Endometrial microvascular endothelial cells (primary cell): ENCODE results near the gene PPP4R4. TPM values are rescaled to one million over a fixed set of nuclear protein-coding genes. Genes with fewer than 3 reads are reported as not detected.
"Not testable (repeated sequence)": the region's sequence is repeated elsewhere in the genome, so short reads cannot be mapped to it uniquely, and the experiment has no call there.

ENCODE experiments used
- in situ Hi-C: cut with HindIII; loops from 2 replicates; pipeline ENCODE4 v1.10.0; 2017; ENCODE audit warnings: low sequenced_read_pairs, low pct_unique_long_range_greater_than_20kb; ENCODE audit errors: inconsistent ontology term
- total RNA-seq: library from RNA; depleted of rRNA; stranded (reverse); fragments of >200 nt; gene quantifications from one replicate; pipeline ENCODE4 v1.2.3, GENCODE V29; 2015; ENCODE audit errors: inconsistent ontology term

Gene PPP4R4
- total RNA-seq, 1 donor from 2014 or later, result not detected

DNA sequence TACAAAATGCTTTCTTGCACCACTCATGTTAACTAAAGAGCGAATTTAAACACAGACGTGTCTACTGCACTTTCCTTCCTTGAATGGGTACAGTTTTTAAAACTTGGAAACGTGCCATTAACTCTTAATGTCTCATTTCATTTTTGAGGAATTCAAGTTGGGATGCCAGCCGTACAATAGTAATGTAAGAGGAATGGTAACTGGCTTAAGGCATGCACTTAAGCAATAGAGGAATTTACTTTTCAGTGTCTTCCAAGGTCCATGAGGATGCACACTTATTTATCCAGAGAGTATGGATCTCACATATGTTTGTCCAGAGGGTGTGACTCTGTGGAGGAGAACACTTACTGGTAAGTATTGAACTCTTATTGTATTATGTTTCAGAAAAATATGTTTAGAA lies 52.9 kb downstream of the PPP4R4 start:
- in situ Hi-C loops, result no loop called here

DNA sequence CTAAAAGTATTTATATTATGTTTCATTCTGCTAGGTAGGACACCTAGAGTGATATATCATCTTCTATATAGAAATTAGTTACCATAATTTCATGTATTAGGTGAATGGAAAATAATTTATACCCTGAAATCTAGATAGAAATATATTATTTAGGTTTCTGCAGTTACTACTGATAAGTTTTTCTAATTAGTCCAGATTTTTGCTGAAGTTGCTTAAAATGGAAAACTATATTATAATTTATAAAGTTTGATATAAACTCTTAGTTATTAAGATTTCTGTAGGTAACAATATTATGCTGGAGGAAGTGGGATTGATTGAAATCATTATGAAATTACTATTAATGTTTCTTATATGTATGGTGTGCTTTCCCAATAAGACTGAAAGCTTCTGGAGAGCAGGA lies 62.9 kb downstream of the PPP4R4 start:
- in situ Hi-C loops, result no loop called here

DNA sequence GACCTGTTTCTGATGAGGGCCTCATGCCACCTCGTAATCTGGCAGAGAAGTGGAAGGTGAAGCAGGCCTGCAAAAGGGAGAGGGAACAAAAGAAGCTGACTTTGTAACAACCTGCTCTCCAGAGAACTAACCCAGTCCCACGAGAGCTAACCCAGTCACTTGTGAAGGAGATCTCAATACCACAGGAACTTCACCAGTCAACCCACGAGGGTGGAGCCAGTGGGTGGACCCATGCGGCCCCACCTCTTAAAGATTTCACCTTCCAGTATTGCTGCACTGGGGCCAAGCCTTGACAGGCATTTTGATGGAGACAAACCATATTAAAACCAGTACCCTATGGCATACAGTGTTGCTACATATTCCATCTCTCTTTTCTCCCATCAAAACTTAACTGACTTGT lies 63.9 kb downstream of the PPP4R4 start:
- in situ Hi-C loops, result no loop called here

DNA sequence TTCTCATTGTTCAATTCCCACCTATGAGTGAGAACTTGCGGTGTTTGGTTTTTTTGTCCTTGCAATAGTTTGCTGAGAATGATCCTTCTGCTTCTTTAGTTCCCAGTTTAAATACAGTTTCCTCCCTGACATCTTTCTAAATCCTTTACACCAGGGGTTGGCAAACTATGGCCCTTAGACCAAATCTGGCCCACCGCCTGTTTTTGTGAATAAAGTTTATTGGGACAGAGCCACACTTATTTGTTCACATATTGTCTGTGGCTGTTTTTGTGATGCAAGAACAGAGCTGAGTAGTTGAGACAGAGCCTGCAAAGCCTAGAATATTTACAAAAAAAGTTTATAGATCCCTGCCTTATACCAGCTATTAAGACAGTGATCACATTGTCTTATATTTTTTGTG lies 65.3 kb downstream of the PPP4R4 start:
- in situ Hi-C loops, result no loop called here

DNA sequence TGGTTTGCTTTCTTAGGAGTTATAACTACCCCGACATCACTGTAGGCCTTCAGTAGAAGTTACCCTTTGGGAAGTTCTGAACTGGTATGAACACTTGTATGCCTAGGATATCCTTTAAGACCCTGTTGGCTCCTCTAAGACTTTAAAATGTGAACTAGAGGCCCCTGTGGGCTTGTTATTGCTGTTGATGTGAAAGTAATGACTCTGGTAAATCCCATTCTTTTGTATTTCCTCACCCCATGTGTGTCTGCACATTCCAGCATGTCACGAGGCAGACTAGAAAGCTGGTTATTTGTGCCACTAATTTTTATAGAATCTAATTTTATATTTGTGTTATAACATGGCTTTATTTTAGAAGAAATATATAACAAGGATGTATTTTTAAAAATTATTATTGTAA lies 70.1 kb downstream of the PPP4R4 start:
- in situ Hi-C loops, result no loop called here

DNA sequence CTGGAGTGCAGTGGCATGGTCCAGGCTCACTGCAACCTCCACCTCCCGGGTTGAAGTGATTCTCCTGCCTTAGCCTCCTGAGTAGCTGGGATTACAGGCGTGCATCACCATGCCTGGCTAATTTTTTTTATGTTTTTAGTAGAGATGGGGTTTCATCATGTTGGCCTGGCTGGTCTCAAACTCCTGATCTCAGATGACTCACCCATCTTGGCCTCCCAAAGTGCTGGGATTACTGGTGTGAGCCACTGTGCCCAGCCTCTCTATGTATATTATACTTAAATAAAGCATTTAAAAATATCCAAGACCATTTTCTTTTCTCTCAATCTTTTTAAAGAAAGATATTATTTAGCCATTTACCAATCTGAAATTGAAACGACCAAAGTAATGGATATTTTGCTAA lies 90.1 kb downstream of the PPP4R4 start:
- in situ Hi-C loops, result not testable (repeated sequence)

DNA sequence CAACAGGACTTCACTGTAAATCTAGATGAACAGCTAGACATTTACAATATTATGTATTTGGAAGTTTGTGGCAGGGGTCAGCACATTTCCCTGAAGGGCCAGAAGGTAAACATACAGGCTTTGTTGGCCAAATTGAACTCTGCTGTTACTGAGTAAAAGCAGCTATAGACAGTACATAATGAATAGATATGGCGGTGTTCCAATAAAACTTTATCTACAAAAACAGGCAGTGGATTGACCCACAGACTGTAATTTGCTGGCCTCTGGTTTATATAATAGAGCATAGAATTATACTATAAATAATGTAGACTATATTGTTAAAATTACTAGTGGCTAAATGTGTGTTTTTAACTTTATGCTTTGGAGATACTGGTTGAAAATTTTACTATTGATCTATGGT lies 93.2 kb downstream of the PPP4R4 start:
- in situ Hi-C loops, result no loop called here

DNA sequence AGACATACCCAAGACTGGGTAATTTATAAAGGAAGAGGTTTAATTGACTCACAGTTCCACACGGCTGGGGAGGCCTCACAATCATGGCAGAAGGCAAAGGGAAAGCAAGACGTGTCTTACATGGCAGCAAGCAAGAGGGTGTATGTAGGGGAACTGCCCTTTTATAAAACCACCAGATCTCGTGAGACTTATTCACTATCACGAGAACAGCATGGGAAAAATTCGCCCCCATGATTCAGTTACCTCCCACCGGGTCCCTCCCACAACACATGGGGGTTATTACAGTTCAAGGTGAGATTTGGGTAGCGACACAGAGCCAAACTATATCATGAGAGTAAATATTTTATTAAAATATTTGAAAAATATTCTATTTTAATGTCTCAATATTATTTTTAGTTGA lies 94.5 kb downstream of the PPP4R4 start:
- in situ Hi-C loops, result not testable (repeated sequence)

DNA sequence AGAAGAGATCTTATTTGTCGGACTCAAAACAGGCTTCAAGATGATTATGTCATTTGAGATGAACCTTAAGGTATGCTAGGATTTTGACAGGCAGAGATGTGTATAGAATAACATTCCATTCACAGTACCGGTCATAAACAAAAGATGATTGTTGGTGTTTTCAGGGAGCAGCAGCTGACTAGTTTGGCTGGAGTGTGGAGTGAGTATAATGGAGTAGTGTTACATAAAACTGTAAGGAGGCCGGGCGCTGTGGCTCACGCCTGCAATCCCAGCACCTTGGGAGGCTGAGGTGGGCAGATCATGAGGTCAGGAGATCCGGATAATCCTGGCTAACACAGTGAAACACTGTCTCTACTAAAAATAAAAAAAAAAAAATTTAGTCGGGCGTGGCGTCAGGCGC lies 95.0 kb downstream of the PPP4R4 start:
- in situ Hi-C loops, result no loop called here

DNA sequence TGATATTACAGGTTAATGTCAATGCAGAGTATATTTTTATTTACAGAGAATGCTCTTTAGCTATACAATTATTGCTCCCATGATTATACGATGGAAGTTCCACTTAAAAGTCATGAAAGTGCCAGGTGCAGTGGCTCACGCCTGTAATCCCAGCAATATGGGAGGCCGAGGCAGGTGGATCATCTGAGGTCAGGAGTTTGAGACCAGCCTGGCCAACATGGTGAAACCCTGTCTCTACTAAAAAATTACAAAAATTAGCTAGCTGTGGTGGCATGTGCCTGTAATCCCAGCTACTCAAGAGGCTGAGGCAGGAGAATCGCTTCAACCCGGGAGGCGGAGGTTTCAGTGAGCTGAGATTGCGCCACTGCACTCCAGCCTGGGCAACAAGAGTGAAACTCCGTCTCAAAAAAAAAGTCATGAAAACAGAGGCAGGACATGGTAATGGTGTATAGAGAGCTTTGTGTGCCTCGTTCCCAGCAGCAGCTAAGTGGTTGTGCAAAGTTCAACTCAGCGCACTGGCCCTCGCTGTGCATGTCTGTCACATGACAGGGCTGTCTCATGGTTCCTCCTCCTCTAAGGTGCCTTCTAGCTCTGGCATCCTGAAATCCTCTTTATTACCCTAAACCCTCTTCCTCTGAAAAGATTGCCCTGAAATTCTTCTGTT lies 102.9 kb downstream of the PPP4R4 start:
- in situ Hi-C loops, result not testable (repeated sequence)

DNA sequence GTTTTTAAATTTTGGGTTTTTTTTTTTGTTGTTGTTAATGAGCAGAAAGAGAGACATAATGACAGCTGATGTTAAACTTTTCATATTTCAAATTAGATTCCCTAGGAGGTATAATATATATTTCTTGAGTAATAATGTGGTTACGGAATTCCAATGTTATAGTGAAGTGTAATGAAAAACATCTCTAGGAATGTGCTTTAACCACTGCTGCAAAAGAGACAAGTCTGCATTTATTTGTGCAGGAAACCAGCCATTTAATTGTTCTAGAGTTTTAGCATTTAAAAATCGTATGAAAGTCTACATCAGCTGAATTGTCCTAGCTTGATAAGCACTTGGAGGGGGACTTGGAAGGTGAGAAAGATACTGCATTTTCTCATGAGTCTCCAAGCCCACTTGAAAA lies 104.6 kb downstream of the PPP4R4 start:
- in situ Hi-C loops, result no loop called here

DNA sequence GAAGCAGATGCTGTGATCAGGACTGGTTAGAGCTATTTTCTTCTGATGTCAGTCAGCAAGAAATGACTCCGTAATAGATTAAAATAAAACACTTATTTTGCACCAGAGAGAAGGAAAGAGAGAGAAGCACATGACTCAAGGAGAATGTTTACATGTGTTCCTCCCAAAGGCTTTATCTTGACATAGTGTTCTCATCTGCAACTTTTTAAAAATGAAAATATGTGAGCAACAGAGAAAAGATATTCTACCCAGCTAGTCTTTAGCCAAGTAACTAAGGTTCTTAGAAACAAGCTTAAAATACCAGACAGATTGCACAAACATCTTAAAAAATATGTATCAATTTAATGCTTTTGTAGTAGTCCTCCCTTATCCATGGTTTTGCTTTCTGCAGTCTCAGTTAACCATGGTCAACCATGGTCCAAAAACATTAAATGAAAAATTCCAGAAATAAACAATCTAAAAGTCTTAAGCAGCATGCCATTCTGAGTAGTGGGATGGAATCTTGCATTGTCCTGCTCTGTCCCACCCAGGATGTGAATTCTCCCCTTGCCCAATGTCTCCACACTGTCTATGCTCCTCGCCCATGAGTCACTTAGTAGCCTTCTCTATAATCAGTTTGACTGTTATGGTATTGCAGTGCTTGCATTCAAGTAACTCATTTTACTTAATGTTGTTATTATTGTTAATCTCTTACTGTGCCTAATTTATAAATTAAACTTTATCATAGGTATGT lies 109.0 kb downstream of the PPP4R4 start:
- in situ Hi-C loops, result no loop called here

DNA sequence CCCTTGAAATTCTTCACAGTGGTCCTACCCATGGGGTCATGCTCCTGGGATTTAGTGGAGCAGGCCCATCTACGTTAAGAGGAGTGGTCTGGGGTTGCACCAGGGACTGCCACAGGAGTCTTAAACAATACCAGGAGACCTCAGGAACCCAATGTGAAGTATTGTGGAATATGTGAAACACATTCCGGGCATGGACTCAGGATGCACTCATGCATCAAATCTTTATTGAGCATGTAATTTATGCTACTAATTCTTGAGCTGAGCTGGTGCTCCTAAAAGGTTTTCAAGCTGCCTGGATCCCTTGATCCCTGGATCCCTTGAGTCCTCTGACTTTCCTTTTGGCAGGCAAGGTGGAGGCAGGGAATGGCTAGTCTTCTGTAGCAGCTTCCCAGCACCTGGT lies 110.1 kb downstream of the PPP4R4 start:
- in situ Hi-C loops, result no loop called here

DNA sequence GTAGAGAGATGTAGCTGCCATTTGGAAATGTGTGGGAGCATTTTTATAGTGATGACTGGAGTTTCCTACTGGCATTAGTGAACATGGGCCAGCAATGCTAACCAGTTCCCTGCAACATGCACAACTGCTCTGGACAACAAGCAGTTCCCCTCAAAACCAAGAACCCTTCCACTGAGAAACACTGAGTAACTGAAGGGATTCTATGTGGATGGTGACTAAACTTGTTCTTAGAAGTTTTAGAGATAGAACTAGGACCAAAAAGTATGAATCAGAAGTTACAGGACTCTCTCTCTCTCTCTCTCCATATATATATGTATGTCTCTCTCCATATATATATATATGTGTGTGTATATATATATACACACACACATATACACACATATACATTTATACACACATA lies 111.0 kb downstream of the PPP4R4 start:
- in situ Hi-C loops, result no loop called here

DNA sequence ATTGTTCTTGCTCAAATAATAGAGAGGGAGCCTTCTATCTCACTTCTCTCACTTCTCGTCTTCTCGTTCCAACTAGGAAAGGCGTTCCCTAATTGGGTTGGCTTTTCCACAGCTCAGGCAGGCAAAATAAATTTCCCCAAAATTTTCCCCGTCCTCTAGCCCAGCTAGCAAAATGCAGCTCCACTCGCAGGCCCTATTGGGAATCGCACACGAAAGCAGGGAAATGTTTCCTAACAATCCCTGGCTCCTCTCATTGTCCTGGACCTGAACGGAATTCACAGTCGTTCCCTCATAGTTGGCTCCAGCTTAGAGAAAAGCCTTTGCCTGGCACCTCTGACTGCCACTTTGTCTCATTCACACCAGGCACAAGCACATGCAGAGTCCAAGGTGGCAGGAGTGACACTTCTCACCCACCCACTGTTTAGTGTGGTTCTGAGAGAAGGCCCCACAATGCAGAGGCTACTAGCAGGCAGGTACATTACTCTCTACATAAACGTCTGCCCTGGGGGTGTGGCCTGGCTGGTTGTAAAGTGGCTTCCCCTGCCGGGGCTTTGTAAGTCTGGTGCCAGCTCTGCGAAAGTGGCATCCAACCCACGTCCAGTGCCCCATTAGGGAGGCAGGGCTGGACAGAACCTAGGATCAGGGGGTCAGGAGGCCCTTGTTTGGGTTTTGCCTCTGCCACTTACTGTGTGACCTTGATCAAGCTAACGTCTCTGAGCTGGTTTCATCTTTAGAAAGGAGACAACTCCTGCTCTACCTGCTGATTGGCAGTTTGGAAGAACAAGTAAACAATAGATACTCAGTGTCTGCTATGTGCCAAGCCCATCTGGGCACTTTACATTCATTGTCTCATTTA lies 114.7 kb downstream of the PPP4R4 start:
- in situ Hi-C loops, result no loop called here

DNA sequence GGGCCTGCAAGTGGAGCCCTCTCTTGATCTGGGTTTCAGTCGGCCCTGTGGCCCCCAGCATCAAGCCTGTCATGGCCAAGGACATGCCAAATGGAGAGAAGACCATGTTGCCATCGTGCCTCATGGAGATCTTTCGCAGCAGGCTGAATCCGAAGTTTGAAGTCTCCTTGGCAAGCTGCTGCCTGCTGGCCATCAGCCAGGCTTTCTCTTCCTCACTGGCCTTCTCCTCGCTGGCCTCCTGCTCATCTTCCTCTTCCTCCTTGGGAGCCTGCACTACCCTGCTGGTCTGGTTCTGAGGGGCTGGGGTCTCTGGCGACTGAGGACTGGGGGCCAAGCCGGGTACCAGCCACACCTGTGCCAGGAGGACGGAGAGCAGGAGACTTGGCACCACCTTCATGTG lies 116.1 kb downstream of the PPP4R4 start:
- in situ Hi-C loops, result no loop called here

DNA sequence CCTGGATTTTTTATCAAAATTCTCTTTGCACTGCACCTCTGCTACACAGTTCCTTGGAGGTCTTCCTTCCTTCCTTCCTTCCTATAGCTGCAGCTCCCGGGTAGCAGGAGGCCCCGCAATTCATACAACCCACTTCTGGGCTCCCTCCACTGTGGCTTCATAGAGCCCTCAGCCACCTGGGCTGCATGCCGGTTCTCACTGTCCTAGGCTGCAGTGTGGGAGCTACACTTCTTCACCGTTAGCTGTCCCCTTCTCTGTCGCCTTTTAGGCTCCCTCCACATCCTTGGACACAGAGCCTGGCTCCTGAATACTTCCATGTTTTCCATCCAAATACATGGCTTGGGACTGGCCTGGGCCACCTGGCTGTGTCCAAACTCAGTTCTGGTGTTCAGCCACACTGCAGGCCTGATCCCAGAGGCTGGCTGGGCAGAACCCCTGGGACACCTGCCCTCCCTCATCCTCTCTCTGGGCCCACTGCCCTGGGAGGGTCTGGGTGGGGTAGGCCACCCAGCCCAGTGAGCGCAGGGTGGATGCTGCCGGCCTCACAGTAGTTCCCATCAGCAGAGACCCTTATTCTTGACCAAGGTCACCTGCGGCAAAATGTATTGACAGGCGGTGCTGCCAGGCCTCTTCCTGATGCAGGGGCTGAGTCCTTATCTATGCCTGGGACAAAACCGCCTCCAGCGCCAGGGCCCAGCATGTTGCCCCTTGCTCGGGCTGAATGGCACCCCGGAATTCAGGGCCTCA lies 117.2 kb downstream of the PPP4R4 start:
- in situ Hi-C loops, result no loop called here

DNA sequence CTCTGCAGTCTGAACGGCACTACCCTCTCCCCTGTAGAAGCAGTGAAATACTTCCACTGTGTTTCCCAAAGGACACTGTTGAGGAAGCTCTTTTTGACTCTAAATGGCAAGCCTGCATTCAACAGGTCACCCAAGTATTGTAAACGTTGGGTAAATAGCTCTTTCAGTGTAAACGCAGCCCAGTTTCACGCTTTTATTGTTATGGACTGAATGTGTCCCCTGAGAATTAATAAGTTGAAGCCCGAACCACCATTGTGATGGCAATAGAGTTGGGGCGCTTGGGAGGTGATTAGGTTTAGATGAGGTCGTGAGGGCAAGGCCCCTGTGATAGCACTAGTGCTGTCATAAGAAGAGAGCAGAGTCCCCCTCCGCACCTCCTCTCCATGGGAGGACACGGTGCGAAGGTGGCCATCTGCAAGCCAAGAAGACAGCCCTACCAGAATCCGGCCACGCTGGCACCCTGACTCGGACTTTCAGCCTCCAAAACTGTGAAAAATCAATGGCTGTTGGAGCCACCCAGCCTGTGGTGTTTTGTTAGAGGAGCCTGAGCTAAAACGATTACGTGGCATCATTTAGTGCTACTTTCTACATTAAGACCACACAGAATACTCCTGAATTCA lies 117.9 kb downstream of the PPP4R4 start:
- in situ Hi-C loops, result no loop called here

DNA sequence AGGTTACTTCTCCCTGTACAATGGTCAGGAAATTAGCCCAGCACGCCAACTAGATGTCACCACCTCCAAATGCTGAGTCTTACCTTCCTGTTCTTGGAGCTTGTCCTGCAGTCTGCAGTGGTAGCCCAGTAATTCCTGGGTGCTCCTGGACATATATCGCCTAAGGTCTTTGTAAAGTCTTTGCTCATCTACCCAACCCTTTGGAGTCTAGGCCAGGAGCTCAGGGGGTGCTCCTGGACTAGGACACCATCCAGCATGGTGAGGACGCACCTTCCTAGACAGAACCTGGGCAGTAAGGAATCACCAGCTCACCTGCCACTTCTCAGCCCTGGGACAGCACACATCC lies 118.4 kb downstream of the PPP4R4 start:
- in situ Hi-C loops, result no loop called here
